Karpas-422 (cell line): ENCODE data around the gene SPO11. TPM values are rescaled to one million over a fixed set of nuclear protein-coding genes. Genes with fewer than 3 reads are reported as not detected.

ENCODE experiments used
- DNase-seq: peaks from one replicate; pipeline ENCODE4 v3.0.0-alpha.2; 2015
- H2AFZ ChIP-seq: fragments of 200-600 bp; sonication (generic); 2 replicates; pipeline ENCODE4 v1.6.1; 2014; ENCODE audit warnings: antibody characterized with exemption, low read length, mixed read lengths
- H3K27ac ChIP-seq: fragments of 200-600 bp; sonication (generic); 2 replicates; pipeline ENCODE4 v1.5.1; 2014; ENCODE audit warnings: mild to moderate bottlenecking, low read length, moderate library complexity
- H3K27me3 ChIP-seq: fragments of 200-600 bp; sonication (generic); 2 replicates; pipeline ENCODE4 v1.6.1; 2014; ENCODE audit warnings: low read length, mixed read lengths
- H3K36me3 ChIP-seq: fragments of 200-600 bp; sonication (generic); 2 replicates; pipeline ENCODE4 v1.6.1; 2014; ENCODE audit warnings: low read length, mixed read lengths; ENCODE audit not compliant: insufficient read depth
- H3K4me1 ChIP-seq: fragments of 200-600 bp; sonication (generic); 2 replicates; pipeline ENCODE4 v1.6.1; 2014; ENCODE audit warnings: mild to moderate bottlenecking, low read length, mixed read lengths
- H3K4me2 ChIP-seq: fragments of 200-600 bp; sonication (generic); 2 replicates; pipeline ENCODE4 v1.6.1; 2014; ENCODE audit warnings: low read length, low read depth, mild to moderate bottlenecking; ENCODE audit not compliant: poor library complexity, severe bottlenecking
- H3K4me3 ChIP-seq: fragments of 200-600 bp; sonication (generic); 2 replicates; pipeline ENCODE4 v1.5.1; 2014; ENCODE audit warnings: mild to moderate bottlenecking, antibody characterized with exemption, low read length, mixed read lengths
- H3K79me2 ChIP-seq: fragments of 200-600 bp; sonication (generic); 2 replicates; pipeline ENCODE4 v1.6.1; 2014; ENCODE audit warnings: mild to moderate bottlenecking, low read length, mixed read lengths
- H3K9ac ChIP-seq: fragments of 200-600 bp; sonication (generic); 2 replicates; pipeline ENCODE4 v1.6.0; 2014; ENCODE audit warnings: low read length
- H3K9me2 ChIP-seq: fragments of 200-600 bp; sonication (generic), shearing (Covaris generic); replicated peaks from 2 replicates; pipeline ENCODE4 v1.6.0; 2014; ENCODE audit warnings: mild to moderate bottlenecking, low read length, moderate library complexity; ENCODE audit not compliant: insufficient read depth
- H3K9me3 ChIP-seq: fragments of 300-700, 200-600 bp; sonication (generic); 2 replicates; pipeline ENCODE4 v1.6.1; 2014; ENCODE audit warnings: low read length, mixed read lengths
- H4K20me1 ChIP-seq: fragments of 200-600 bp; sonication (generic); 2 replicates; pipeline ENCODE4 v1.6.1; 2014; ENCODE audit warnings: mild to moderate bottlenecking, antibody characterized with exemption, low read length, low read depth; ENCODE audit not compliant: insufficient read depth
- total RNA-seq: library from RNA; depleted of rRNA; stranded (reverse); fragments of >200 nt; shearing (Covaris generic); gene quantifications from 2 replicates; pipeline ENCODE4 v1.2.3, GENCODE V29; 2014; ENCODE audit warnings: low replicate concordance

Gene SPO11
- total RNA-seq, 1 experiment from 2014 or later, result not detected

DNA sequence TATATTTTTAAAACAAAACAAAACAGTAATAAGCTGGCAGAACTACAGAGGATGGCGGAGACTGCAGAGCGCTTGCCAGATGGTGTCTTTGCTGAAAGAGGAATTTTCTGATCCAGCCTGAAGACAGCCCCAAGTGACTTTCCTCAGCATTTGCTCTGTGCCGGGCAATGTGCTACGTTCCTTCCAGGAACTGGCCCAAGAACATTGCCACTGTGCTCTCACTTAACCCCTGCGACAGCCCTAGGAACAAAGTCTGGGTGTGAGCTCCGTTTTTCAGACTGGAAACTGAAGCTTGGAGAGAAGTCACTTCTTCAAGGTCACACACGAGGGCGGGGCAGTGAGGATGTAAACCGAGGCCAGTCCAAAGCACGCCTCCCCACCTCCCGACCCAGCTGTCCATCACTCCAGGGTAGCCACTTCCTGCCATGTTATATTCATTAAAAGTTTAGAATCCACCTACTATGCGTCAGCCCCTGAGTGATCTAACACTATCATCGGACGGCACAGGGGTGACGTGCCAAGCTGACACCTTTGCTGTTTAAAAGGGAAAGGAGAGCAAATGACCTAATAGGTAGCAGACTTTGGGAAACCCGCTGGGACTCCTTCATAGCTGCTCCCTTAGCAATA lies 40.8 kb upstream of the SPO11 start:
- Histone ChIP-seq H3K9ac (no peak overlapping the region), H3K27ac (no peak overlapping the region), H2AFZ (no peak overlapping the region), H4K20me1 (no peaks in the 10 kb centered on the region), H3K36me3 (no peaks in the 10 kb centered on the region), H3K9me3 (no peaks in the 10 kb centered on the region), H3K79me2 (no peaks in the 10 kb centered on the region), H3K4me3 (no peak overlapping the region), H3K27me3 (no peaks in the 10 kb centered on the region), H3K4me1 (peaks cover 61% of the 10 kb centered on the region), H3K4me2 (no peak overlapping the region), H3K9me2 (no peaks in the 10 kb centered on the region)
- DNase-seq, result no peak

DNA sequence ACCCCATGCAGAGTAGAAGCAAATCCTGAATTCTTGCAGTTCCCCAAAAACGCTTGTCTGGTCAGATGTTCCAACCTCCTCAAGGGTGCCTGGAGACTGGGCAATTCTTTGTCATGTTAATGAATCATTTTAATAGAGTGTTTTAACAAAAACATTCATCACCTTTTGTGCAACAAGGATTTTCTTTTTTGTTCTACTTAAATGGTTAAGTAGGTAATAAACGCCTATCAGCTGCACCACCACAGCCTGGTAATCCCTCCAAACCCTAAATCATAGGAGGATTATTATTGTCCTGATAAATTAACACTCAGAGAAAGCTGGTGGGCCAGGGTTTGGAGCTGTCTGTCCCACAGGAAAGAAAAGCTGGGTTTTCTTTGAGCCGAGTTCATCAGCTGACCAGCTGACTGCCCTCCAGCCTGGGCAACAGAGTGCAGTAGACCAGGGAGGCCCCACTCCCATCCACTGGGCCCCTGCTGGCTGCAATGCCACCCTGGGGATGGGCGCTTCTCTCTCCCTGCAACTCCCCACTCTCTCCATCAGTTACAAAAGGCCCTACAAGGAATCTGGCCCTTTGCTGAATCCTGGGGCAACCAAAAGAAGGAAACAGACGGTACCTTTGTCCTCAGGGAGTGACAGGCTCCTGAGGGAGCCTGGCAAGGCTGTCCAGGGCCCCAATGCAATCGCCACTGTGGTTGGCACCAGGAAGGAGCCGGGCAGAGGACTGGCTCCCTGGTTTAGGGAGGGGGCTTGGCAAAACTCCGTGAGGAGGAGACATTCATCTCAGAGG lies 40.0 kb upstream of the SPO11 start:
- no peak overlapping the region for H3K4me2 ChIP-seq
- no peak overlapping the region for H3K4me3 ChIP-seq
- no peak overlapping the region for H3K27ac ChIP-seq
- H3K9me2 ChIP-seq, result no peaks in the 10 kb centered on the region
- H3K79me2 ChIP-seq, result no peaks in the 10 kb centered on the region
- H3K27me3 ChIP-seq, result no peaks in the 10 kb centered on the region
- no peaks in the 10 kb centered on the region for H3K9me3 ChIP-seq
- no peaks in the 10 kb centered on the region for H4K20me1 ChIP-seq
- peaks cover 53% of the 10 kb centered on the region for H3K4me1 ChIP-seq
- no peak overlapping the region for H2AFZ ChIP-seq
- no peak overlapping the region for H3K9ac ChIP-seq
- H3K36me3 ChIP-seq, result no peaks in the 10 kb centered on the region
- no peak for DNase-seq

DNA sequence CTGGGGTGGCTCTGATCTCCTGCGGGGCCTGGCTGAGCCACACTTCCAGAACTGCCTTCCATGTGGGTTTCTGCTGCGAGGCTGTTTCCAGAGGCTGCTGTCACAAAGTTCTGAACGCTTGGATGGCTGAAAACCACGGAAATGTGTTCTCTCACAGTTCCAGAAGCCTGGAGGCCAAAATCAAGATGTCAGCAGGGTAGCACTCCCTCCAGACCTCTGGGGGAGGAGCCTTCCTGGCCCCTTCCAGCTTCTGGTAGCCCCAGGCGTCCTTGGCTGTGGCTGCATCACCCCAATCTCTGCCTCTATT lies 39.5 kb upstream of the SPO11 start:
- H4K20me1 ChIP-seq, result no peaks in the 10 kb centered on the region
- no peak for DNase-seq
- H3K36me3 ChIP-seq, result no peaks in the 10 kb centered on the region
- H3K4me2 ChIP-seq, result no peak overlapping the region
- no peaks in the 10 kb centered on the region for H3K79me2 ChIP-seq
- no peak overlapping the region for H3K9ac ChIP-seq
- H3K4me1 ChIP-seq, result peaks cover 48% of the 10 kb centered on the region
- no peak overlapping the region for H3K27ac ChIP-seq
- no peaks in the 10 kb centered on the region for H3K9me3 ChIP-seq
- no peaks in the 10 kb centered on the region for H3K27me3 ChIP-seq
- H2AFZ ChIP-seq, result no peak overlapping the region
- no peak overlapping the region for H3K4me3 ChIP-seq
- no peaks in the 10 kb centered on the region for H3K9me2 ChIP-seq

DNA sequence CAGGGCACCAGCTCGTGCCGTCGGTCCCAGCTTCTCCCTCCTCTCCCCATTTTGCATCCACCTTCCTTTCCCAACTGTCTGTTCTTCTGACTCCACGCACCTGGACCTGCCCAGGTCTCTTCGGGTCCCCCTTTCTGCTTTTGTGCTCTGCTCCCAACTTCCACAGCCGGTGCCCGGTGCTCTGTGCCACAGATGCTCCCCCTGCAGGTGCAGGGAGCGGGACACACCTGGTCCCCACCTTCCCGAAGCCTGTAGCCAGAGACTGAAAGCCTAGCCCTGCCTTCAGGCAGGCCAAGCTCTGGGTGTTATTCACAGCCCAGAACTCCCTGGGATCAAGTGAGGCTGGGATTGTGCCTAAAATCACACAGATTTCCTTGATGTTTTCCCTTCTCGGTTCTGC lies 38.6 kb upstream of the SPO11 start:
- Histone ChIP-seq H3K9me3 (no peaks in the 10 kb centered on the region), H3K4me2 (no peak overlapping the region), H3K27me3 (no peaks in the 10 kb centered on the region), H4K20me1 (no peaks in the 10 kb centered on the region), H3K4me1 (peaks cover 39% of the 10 kb centered on the region), H3K9me2 (no peaks in the 10 kb centered on the region), H3K79me2 (no peaks in the 10 kb centered on the region), H3K4me3 (no peak overlapping the region), H3K27ac (no peak overlapping the region), H3K36me3 (no peaks in the 10 kb centered on the region), H3K9ac (no peak overlapping the region), H2AFZ (no peak overlapping the region)
- DNase-seq, result no peak

DNA sequence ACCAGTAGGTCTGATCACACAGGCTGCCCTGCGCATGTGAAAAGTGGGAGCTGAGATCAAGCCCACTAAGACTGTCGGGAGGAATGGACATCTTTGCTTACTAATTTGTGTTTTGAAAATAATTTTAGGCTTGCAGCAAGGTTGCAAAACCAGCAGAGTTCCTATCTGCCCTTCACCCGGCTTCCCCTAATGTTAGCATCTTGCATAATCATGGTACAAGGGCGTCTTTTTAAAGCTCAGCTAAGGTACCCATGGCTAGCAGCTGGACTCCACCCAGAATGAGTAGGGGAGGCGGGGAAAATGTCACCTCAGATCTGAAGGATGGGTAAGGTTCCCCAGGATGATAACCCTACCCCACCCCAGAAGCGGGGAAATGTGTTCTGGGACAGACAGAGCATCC lies 37.9 kb upstream of the SPO11 start:
- Histone ChIP-seq H3K79me2 (no peaks in the 10 kb centered on the region), H3K36me3 (no peaks in the 10 kb centered on the region), H3K27me3 (no peaks in the 10 kb centered on the region), H3K9me2 (no peaks in the 10 kb centered on the region), H3K4me3 (no peak overlapping the region), H3K4me1 (peaks cover 35% of the 10 kb centered on the region), H3K27ac (no peak overlapping the region), H3K9ac (no peak overlapping the region), H3K4me2 (no peak overlapping the region), H2AFZ (no peak overlapping the region), H3K9me3 (no peaks in the 10 kb centered on the region), H4K20me1 (no peaks in the 10 kb centered on the region)
- DNase-seq, result no peak

DNA sequence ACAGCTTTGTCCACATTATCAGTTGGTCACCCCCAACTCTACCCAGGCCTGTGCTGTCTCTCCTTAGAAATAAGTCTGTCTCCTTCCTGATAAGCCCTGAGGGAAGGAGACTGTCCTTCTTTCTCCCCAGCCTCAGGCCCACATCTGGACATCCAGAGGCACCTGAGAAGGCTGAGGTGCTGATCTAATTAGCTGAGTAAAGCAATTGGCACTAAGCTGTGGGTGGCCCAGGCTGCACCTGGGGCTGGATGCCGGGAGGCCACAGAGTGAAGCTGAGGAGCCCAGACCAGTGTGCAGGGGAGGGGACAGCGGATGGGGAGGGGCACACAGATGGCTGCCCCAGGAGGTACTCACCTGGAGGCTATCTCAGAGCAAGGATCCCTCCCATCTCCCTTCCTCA lies 37.0 kb upstream of the SPO11 start:
- Histone ChIP-seq H3K9me3 (no peaks in the 10 kb centered on the region), H3K9ac (no peak overlapping the region), H3K9me2 (no peaks in the 10 kb centered on the region), H2AFZ (no peak overlapping the region), H3K79me2 (no peaks in the 10 kb centered on the region), H3K4me2 (no peak overlapping the region), H3K36me3 (no peaks in the 10 kb centered on the region), H3K27ac (no peak overlapping the region), H4K20me1 (no peaks in the 10 kb centered on the region), H3K27me3 (no peaks in the 10 kb centered on the region), H3K4me1 (peaks cover 30% of the 10 kb centered on the region), H3K4me3 (no peak overlapping the region)
- DNase-seq, result no peak

DNA sequence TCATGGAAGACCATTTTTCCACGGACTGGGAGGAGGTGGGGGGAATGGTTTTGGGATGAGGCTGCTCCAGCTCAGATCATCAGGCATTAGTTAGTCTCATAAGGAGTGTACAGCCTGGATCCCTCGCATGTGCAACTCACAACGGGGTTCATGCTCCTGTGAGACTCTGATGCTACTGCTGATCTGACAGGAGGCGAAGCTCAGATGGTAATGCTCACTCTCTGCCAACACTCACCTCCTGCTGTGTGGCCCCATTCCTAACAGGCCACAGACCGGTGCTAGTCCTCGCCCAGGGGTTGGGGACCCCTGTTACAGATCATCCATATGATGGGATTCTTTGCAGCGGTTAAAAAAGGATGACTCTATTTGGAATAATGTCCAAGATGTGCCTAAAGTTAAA lies 35.6 kb upstream of the SPO11 start:
- Histone ChIP-seq H3K9ac (no peak overlapping the region), H3K36me3 (no peaks in the 10 kb centered on the region), H4K20me1 (no peaks in the 10 kb centered on the region), H3K9me3 (no peaks in the 10 kb centered on the region), H3K9me2 (no peaks in the 10 kb centered on the region), H3K79me2 (no peaks in the 10 kb centered on the region), H3K4me2 (no peak overlapping the region), H3K27ac (no peak overlapping the region), H3K4me3 (no peak overlapping the region), H3K27me3 (no peaks in the 10 kb centered on the region), H3K4me1 (peaks cover 29% of the 10 kb centered on the region), H2AFZ (no peak overlapping the region)
- DNase-seq, result no peak

DNA sequence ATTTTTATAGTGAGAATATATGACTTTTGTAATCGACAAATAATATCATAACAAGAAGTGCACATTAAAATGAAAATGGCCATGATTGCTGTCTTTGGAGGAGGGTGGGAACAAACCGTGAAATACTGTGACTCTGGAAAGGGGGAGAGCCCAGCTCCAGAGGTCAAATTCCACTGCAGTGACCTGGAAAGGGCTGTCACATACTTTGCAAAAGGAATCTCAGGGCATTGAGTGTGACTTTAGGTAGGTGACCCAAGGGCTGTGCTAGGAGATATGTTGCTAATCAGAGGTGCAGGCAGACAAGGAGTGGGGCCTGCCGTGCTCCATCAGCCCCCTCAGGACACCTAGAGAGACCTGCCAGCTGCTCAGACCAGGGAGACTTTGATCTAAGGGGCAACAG lies 35.1 kb upstream of the SPO11 start:
- Histone ChIP-seq H3K4me3 (no peak overlapping the region), H3K36me3 (no peaks in the 10 kb centered on the region), H3K4me2 (no peak overlapping the region), H3K9me3 (no peaks in the 10 kb centered on the region), H3K9me2 (no peaks in the 10 kb centered on the region), H3K9ac (no peak overlapping the region), H3K79me2 (no peaks in the 10 kb centered on the region), H3K4me1 (peaks cover 24% of the 10 kb centered on the region), H3K27ac (no peak overlapping the region), H2AFZ (no peak overlapping the region), H3K27me3 (no peaks in the 10 kb centered on the region), H4K20me1 (no peaks in the 10 kb centered on the region)
- no peak for DNase-seq
